CD4-positive, alpha-beta memory T cell (primary cell): ENCODE data around the gene MSH6. TPM values are rescaled to one million over a fixed set of nuclear protein-coding genes. Genes with fewer than 3 reads are reported as not detected.

ENCODE experiments used
- CTCF ChIA-PET: fragments of 350-600 bp; sonication (Branson Sonifier 250); formaldehyde crosslinking; loops from one replicate; lab custom pipeline; 2021; ENCODE audit warnings: inconsistent platforms; ENCODE audit not compliant: partially characterized antibody; lab: Charles Lee
- POLR2A ChIA-PET: fragments of 350-600 bp; sonication (Branson Sonifier 250); formaldehyde crosslinking; loops from one replicate; lab custom pipeline; 2021; ENCODE audit not compliant: partially characterized antibody; lab: Charles Lee
- DNase-seq, 5 donors: peaks; one replicate each; pipeline versions ENCODE4 v3.0.0 to v3.0.0-alpha.2; 2020 to 2022; ENCODE audit warnings: mixed read lengths in 1 of 5
- H3K27ac ChIP-seq: one replicate; pipeline ENCODE4 v1.7.0; 2013; ENCODE audit warnings: low read depth, low read length
- H3K27me3 ChIP-seq: 2 replicates; pipeline ENCODE4 v1.7.0; 2013; ENCODE audit warnings: mild to moderate bottlenecking, low read length, moderate library complexity; ENCODE audit not compliant: insufficient read depth
- H3K36me3 ChIP-seq: 2 replicates; pipeline ENCODE4 v1.7.0; 2013; ENCODE audit warnings: mild to moderate bottlenecking, low read length, moderate library complexity; ENCODE audit not compliant: insufficient read depth
- H3K4me1 ChIP-seq: 2 replicates; pipeline ENCODE4 v1.7.0; 2013; ENCODE audit warnings: mild to moderate bottlenecking, low read length, moderate library complexity; ENCODE audit not compliant: insufficient read depth
- H3K4me3 ChIP-seq, 2 donors: one replicate each; pipeline ENCODE4 v1.7.0; 2013; ENCODE audit warnings: low read length in 2 of 2, mild to moderate bottlenecking in 1 of 2
- H3K9me3 ChIP-seq, 2 donors: one replicate each; pipeline ENCODE4 v1.7.0; 2013; ENCODE audit warnings: low read length in 2 of 2, control low read depth in 1 of 2; ENCODE audit not compliant: control insufficient read depth in 1 of 2
- H3K27ac Mint-ChIP-seq, 7 donors: one replicate each; pipeline ENCODE4 v1.8.0; 2020 to 2021; ENCODE audit warnings: mixed read lengths in 7 of 7, mild to moderate bottlenecking in 6 of 7, inconsistent platforms in 3 of 7, moderate library complexity in 3 of 7
- H3K27me3 Mint-ChIP-seq, 2 donors: one replicate each; pipeline ENCODE4 v1.8.0; 2020 to 2021; ENCODE audit warnings: mixed read lengths in 2 of 2
- H3K36me3 Mint-ChIP-seq, 2 donors: one replicate each; pipeline ENCODE4 v1.8.0; 2020 to 2021; ENCODE audit warnings: mixed read lengths in 2 of 2, inconsistent platforms in 1 of 2, mild to moderate bottlenecking in 1 of 2
- H3K4me1 Mint-ChIP-seq, 4 donors: one replicate each; pipeline ENCODE4 v1.8.0; 2020 to 2021; ENCODE audit warnings: mixed read lengths in 4 of 4, mild to moderate bottlenecking in 1 of 4
- H3K4me3 Mint-ChIP-seq, 8 donors: one replicate each; pipeline ENCODE4 v1.8.0; 2020 to 2021; ENCODE audit warnings: mixed read lengths in 8 of 8, mild to moderate bottlenecking in 7 of 8, moderate library complexity in 6 of 8, inconsistent platforms in 3 of 8
- H3K9me3 Mint-ChIP-seq, 8 donors: one replicate each; pipeline ENCODE4 v1.8.0; 2020 to 2021; ENCODE audit warnings: mixed read lengths in 8 of 8, mild to moderate bottlenecking in 5 of 8, inconsistent platforms in 3 of 8, moderate library complexity in 1 of 8
- intact Hi-C: fragments of 100-400 bp; cut with micrococcal nuclease; formaldehyde crosslinking; loops from one replicate; pipeline ENCODE4 v1.15.1; 2023
- polyA plus RNA-seq, 2 donors: library from polyadenylated mRNA; unstranded; fragments of 300-500 nt; fragmentation: Illumina TruSeq; gene quantifications; one replicate each; pipeline ENCODE4 v1.2.3, GENCODE V29; 2021
- total RNA-seq, 2 experiments: library from RNA; stranded (reverse); gene quantifications; one replicate each; pipeline ENCODE4 v1.2.3, GENCODE V29; 2021

MSH6 gene
- total and polyA plus RNA-seq, 4 experiments from 2014 or later = 11.9 to 49.9 (median 37.6) TPM

- no peaks in the 10 kb centered on the region for H3K27me3 ChIP-seq
- no peak overlapping the region for H3K4me3 Mint-ChIP-seq
- no peaks in the 10 kb centered on the region for H3K9me3 ChIP-seq
- no peak overlapping the region for H3K27ac Mint-ChIP-seq
- DNase-seq = no peak
- no peaks in the 10 kb centered on the region for H3K36me3 ChIP-seq
- ChIA-PET CTCF (interaction anchor here (0.8 kb wide), 1 partner anchor 26 kb away, joined by 3 read pairs; no protein-coding TSS in a partner anchor), POLR2A (no interaction called here)
- H3K4me1 ChIP-seq = no peaks in the 10 kb centered on the region
- H3K27me3 Mint-ChIP-seq = peaks cover 11 to 12% of the 10 kb centered on the region in 2 donors
- intact Hi-C loops = no loop called here
- H3K36me3 Mint-ChIP-seq = peaks cover 0 to 1% of the 10 kb centered on the region in 2 donors
- no peak overlapping the region for H3K4me3 ChIP-seq
- H3K27ac ChIP-seq = no peak overlapping the region
- no peaks in the 10 kb centered on the region for H3K4me1 Mint-ChIP-seq
- peaks cover 0 to 9% (median 2%) of the 10 kb centered on the region in 8 donors for H3K9me3 Mint-ChIP-seq
Observed at GRCh38 chr2:47741637-47742036, 41.3 kb upstream of the MSH6 start.

GRCh38 chr2:47744074-47744473 is 38.9 kb upstream of the MSH6 start:
- no peaks in the 10 kb centered on the region for H3K27me3 ChIP-seq
- intact Hi-C loops = no loop called here
- peaks cover 9 to 12% of the 10 kb centered on the region in 2 donors for H3K27me3 Mint-ChIP-seq
- H3K36me3 Mint-ChIP-seq = peaks cover 0 to 5% of the 10 kb centered on the region in 2 donors
- no peaks in the 10 kb centered on the region for H3K36me3 ChIP-seq
- no peaks in the 10 kb centered on the region for H3K4me1 Mint-ChIP-seq
- no peak overlapping the region for H3K4me3 ChIP-seq
- no peak overlapping the region for H3K27ac ChIP-seq
- DNase-seq = no peak
- H3K27ac Mint-ChIP-seq = no peak overlapping the region
- H3K4me1 ChIP-seq = no peaks in the 10 kb centered on the region
- CTCF ChIA-PET = interaction anchor here (2.5 kb wide), 1 partner anchor 23 kb away, joined by 7 read pairs; no protein-coding TSS in a partner anchor
- POLR2A ChIA-PET = no interaction called here
- no peak overlapping the region for H3K4me3 Mint-ChIP-seq
- H3K9me3 Mint-ChIP-seq = peaks cover 0 to 20% (median 9%) of the 10 kb centered on the region in 8 donors
- H3K9me3 ChIP-seq = no peaks in the 10 kb centered on the region

- Mint-ChIP-seq H3K9me3 (peaks cover 0 to 20% (median 9%) of the 10 kb centered on the region in 8 donors), H3K36me3 (peaks cover 1 to 5% of the 10 kb centered on the region in 2 donors), H3K27ac (no peak overlapping the region), H3K27me3 (peaks cover 8 to 9% of the 10 kb centered on the region in 2 donors), H3K4me1 (peaks cover 0 to 12% (median 3%) of the 10 kb centered on the region in 4 donors), H3K4me3 (no peak overlapping the region)
- no peak overlapping the region for H3K4me3 ChIP-seq
- no peaks in the 10 kb centered on the region for H3K27me3 ChIP-seq
- POLR2A ChIA-PET = no interaction called here
- DNase-seq = no peak
- H3K36me3 ChIP-seq = no peaks in the 10 kb centered on the region
- H3K4me1 ChIP-seq = no peaks in the 10 kb centered on the region
- no peaks in the 10 kb centered on the region for H3K9me3 ChIP-seq
- CTCF ChIA-PET = no interaction called here
- H3K27ac ChIP-seq = no peak overlapping the region
- intact Hi-C loops = no loop called here
Observed at GRCh38 chr2:47747878-47748277, 35.1 kb upstream of the MSH6 start.

GRCh38 chr2:47751856-47752414 is 31.0 kb upstream of the MSH6 start:
- Histone ChIP-seq H3K4me1 (no peaks in the 10 kb centered on the region), H3K9me3 (no peaks in the 10 kb centered on the region), H3K36me3 (no peaks in the 10 kb centered on the region), H3K27me3 (no peaks in the 10 kb centered on the region), H3K27ac (no peak overlapping the region), H3K4me3 (no peak overlapping the region)
- POLR2A ChIA-PET = no interaction called here
- CTCF ChIA-PET = interaction anchor here (0.7 kb wide), 1 partner anchor 361 kb away, joined by 4 read pairs; no protein-coding TSS in a partner anchor
- H3K27me3 Mint-ChIP-seq = peaks cover 0 to 1% of the 10 kb centered on the region in 2 donors
- H3K27ac Mint-ChIP-seq = peak overlapping the region in 3 of 7 donors; percentile 80 to 88 (median 87)
- DNase-seq = no peak
- peaks cover 0 to 12% (median 3%) of the 10 kb centered on the region in 4 donors for H3K4me1 Mint-ChIP-seq
- intact Hi-C loops = no loop called here
- peaks cover under 1 to 1% of the 10 kb centered on the region in 2 donors for H3K36me3 Mint-ChIP-seq
- H3K9me3 Mint-ChIP-seq = peaks cover 0 to 14% (median 5%) of the 10 kb centered on the region in 8 donors
- peak overlapping the region in 3 of 8 donors; percentile 46 to 85 (median 50) for H3K4me3 Mint-ChIP-seq

DNA sequence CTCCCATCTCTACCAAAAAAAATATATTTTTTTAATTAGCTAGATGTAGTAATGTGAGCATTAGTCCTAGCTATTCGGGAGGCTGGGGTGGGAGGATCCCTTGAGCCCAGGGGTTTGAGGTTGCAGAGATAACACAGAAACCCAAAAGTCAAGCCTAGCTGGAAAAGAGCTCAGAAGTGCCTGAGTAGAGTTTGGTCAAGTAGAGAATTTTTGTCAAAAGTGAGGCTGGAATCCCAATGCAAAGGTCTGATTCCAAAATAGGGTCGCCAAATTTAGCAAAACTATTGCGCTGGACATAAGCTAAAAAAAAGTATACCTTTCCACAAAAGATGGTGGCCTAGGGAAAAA is 15.5 kb upstream of the MSH6 start:
- Mint-ChIP-seq H3K4me1 (peaks cover 2 to 10% (median 4%) of the 10 kb centered on the region in 4 donors), H3K36me3 (no peaks in the 10 kb centered on the region), H3K27ac (no peak overlapping the region), H3K4me3 (peak overlapping the region in 1 of 8 donors; percentile 78), H3K9me3 (peaks cover 0 to 3% (median 0%) of the 10 kb centered on the region in 8 donors), H3K27me3 (peaks cover 2 to 3% of the 10 kb centered on the region in 2 donors)
- Histone ChIP-seq H3K4me1 (peaks cover 8% of the 10 kb centered on the region), H3K36me3 (no peaks in the 10 kb centered on the region), H3K27ac (no peak overlapping the region), H3K27me3 (no peaks in the 10 kb centered on the region), H3K9me3 (no peaks in the 10 kb centered on the region), H3K4me3 (no peak overlapping the region)
- ChIA-PET CTCF (interaction anchor here (0.6 to 5.2 kb wide), 46 partner anchors 11 to 849 kb away, joined by 3 to 78 read pairs (median 4); partner anchors contain the start of gene MSH2), POLR2A (interaction anchor here (0.5 to 0.9 kb wide), 2 partner anchors 13 to 379 kb away, joined by 3 read pairs; no protein-coding TSS in a partner anchor)
- no peak for DNase-seq
- intact Hi-C loops = loop anchor here (5.0 kb wide), 1 partner anchor 380 kb away; no protein-coding TSS in a partner anchor

GRCh38 chr2:47767880-47768609 is 14.9 kb upstream of the MSH6 start:
- no peak overlapping the region for H3K27ac Mint-ChIP-seq
- ChIA-PET POLR2A (interaction anchor here (0.5 to 0.9 kb wide), 2 partner anchors 12 to 380 kb away, joined by 3 read pairs; no protein-coding TSS in a partner anchor), CTCF (interaction anchor here (0.6 to 5.2 kb wide), 46 partner anchors 10 to 850 kb away, joined by 3 to 78 read pairs (median 4); partner anchors contain the start of genes MSH2 and MSH6)
- Histone ChIP-seq H3K9me3 (no peaks in the 10 kb centered on the region), H3K4me3 (no peak overlapping the region), H3K27me3 (no peaks in the 10 kb centered on the region), H3K36me3 (no peaks in the 10 kb centered on the region), H3K27ac (no peak overlapping the region), H3K4me1 (peaks cover 8% of the 10 kb centered on the region)
- DNase-seq = peak; percentile 41 to 70 (median 56)
- H3K9me3 Mint-ChIP-seq = peaks cover 0 to 3% (median 0%) of the 10 kb centered on the region in 8 donors
- H3K36me3 Mint-ChIP-seq = no peaks in the 10 kb centered on the region
- H3K27me3 Mint-ChIP-seq = peaks cover 2 to 3% of the 10 kb centered on the region in 2 donors
- peaks cover 2 to 10% (median 4%) of the 10 kb centered on the region in 4 donors for H3K4me1 Mint-ChIP-seq
- H3K4me3 Mint-ChIP-seq = peak overlapping the region; percentile 41 to 78 (median 66)
- intact Hi-C loops = loop anchor here (1.0 to 5.0 kb wide), 4 partner anchors 247 to 381 kb away; no protein-coding TSS in a partner anchor
